ENCODE data around the gene PRPSAP1.

PRPSAP1 gene

GRCh38 chr17:76343106-76343505 is 10.6 kb downstream of the PRPSAP1 start:
- CTCF ChIA-PET = interaction anchor here (0.8 kb wide), 1 partner anchor 11 kb away, joined by 3 read pairs; the partner anchor contains the start of gene PRPSAP1
- no peaks in the 10 kb centered on the region for H3K9me3 ChIP-seq (ENCODE audit: control insufficient read depth, insufficient read depth, low read depth, low read length)
- no peak overlapping the region for H3K27ac ChIP-seq (ENCODE audit: extremely low read depth, low read depth, low read length)
- H3K36me3 ChIP-seq (ENCODE audit: control insufficient read depth in 2 of 2, insufficient read depth in 1 of 2, low read length in 2 of 2) = peaks cover 55 to 63% of the 10 kb centered on the region in 2 experiments
- no peak overlapping the region for H3K4me3 ChIP-seq (ENCODE audit: low read depth, low read length)
- POLR2A ChIA-PET = interaction anchor here (0.8 kb wide), 1 partner anchor 10 kb away, joined by 4 read pairs; the partner anchor contains the start of gene PRPSAP1
- no peaks in the 10 kb centered on the region for H3K4me1 ChIP-seq (ENCODE audit: control insufficient read depth, insufficient read depth, low read length)
- TF ChIP-seq ZNF677 (tag by site-specific recombination; IDR thresholded peaks at IDR 0.05) = no peak
- TF ChIP-seq ZNF658 (tag by site-specific recombination; IDR thresholded peaks at IDR 0.05) = no peak
- TF ChIP-seq ZNF639 (tag by site-specific recombination; IDR thresholded peaks at IDR 0.05) = no peak
- TF ChIP-seq ZNF26 (tag by site-specific recombination; IDR thresholded peaks at IDR 0.05) = no peak
- no peak for TF ChIP-seq ZSCAN4 (tag by site-specific recombination; IDR thresholded peaks at IDR 0.05)
- TF ChIP-seq MZF1 (tag by site-specific recombination; IDR thresholded peaks at IDR 0.05; ENCODE audit: borderline replicate concordance) = no peak
- TF ChIP-seq ZNF624 (tag by site-specific recombination; IDR thresholded peaks at IDR 0.05) = no peak
- TF ChIP-seq SCRT1 (tag by site-specific recombination; IDR thresholded peaks at IDR 0.05; ENCODE audit: borderline replicate concordance) = no peak
- no peak for TF ChIP-seq ZNF510 (tag by site-specific recombination; IDR thresholded peaks at IDR 0.05; ENCODE audit: insufficient replicate concordance)
- no peak for TF ChIP-seq ZNF292 (tag by site-specific recombination; IDR thresholded peaks at IDR 0.05; ENCODE audit: borderline replicate concordance, low read depth)
- TF ChIP-seq ZNF248 (tag by site-specific recombination; IDR thresholded peaks at IDR 0.05) = no peak
- no peak for TF ChIP-seq ZNF266 (tag by site-specific recombination; IDR thresholded peaks at IDR 0.05; ENCODE audit: low read depth)

- no peak overlapping the region for H3K4me3 ChIP-seq (ENCODE audit: low read depth, low read length)
- ChIA-PET POLR2A (interaction anchor here (0.7 kb wide), 1 partner anchor 11 kb away, joined by 3 read pairs; no protein-coding TSS in a partner anchor), CTCF (interaction anchor here (0.6 to 1.4 kb wide), 2 partner anchors 38 to 62 kb away, joined by 3 read pairs; no protein-coding TSS in a partner anchor)
- H3K36me3 ChIP-seq (ENCODE audit: control insufficient read depth in 2 of 2, insufficient read depth in 1 of 2, low read length in 2 of 2) = peaks cover 39 to 50% of the 10 kb centered on the region in 2 experiments
- H3K27ac ChIP-seq (ENCODE audit: extremely low read depth, low read depth, low read length) = no peak overlapping the region
- no peaks in the 10 kb centered on the region for H3K9me3 ChIP-seq (ENCODE audit: control insufficient read depth, insufficient read depth, low read depth, low read length)
- H3K4me1 ChIP-seq (ENCODE audit: control insufficient read depth, insufficient read depth, low read length) = peaks cover 4% of the 10 kb centered on the region; the same call in 1 of the 2 replicates
- TF ChIP-seq ZNF121 (tag by site-specific recombination; IDR thresholded peaks at IDR 0.05) = 0 out of 2 replicates have a peak, but pooled peaks have one; percentile 29
- no peak for TF ChIP-seq SCRT1 (tag by site-specific recombination; IDR thresholded peaks at IDR 0.05; ENCODE audit: borderline replicate concordance)
These were observed 12.4 kb downstream of the PRPSAP1 start for GRCh38 chr17:76341301-76341700.

- Histone ChIP-seq H3K9me3 (ENCODE audit: control insufficient read depth, insufficient read depth, low read depth, low read length) (no peaks in the 10 kb centered on the region), H3K36me3 (ENCODE audit: control insufficient read depth in 2 of 2, insufficient read depth in 1 of 2, low read length in 2 of 2) (peaks cover 17 to 19% of the 10 kb centered on the region in 2 experiments; a peak in 2 of 3 replicates), H3K4me3 (ENCODE audit: low read depth, low read length) (no peak overlapping the region), H3K4me1 (ENCODE audit: control insufficient read depth, insufficient read depth, low read length) (peaks cover 4% of the 10 kb centered on the region; the same call in 1 of the 2 replicates), H3K27ac (ENCODE audit: extremely low read depth, low read depth, low read length) (no peak overlapping the region)
- ChIA-PET POLR2A (interaction anchor here (0.8 to 1.4 kb wide), 2 partner anchors 16 to 21 kb away, joined by 4 to 6 read pairs; partner anchors contain the start of gene PRPSAP1), CTCF (interaction anchor here (0.6 to 3.4 kb wide), 5 partner anchors 24 to 209 kb away, joined by 3 to 14 read pairs (median 4); no protein-coding TSS in a partner anchor)
- TF ChIP-seq ZNF701 (tag by site-specific recombination; IDR thresholded peaks at IDR 0.05) (no peak), ZBTB44 (tag by site-specific recombination; IDR thresholded peaks at IDR 0.05) (no peak), ZNF2 (tag by site-specific recombination; IDR thresholded peaks at IDR 0.05) (no peak), ZBTB21 (tag by site-specific recombination; IDR thresholded peaks at IDR 0.05) (no peak), SP7 (tag by site-specific recombination; IDR thresholded peaks at IDR 0.05) (0 out of 2 replicates have a peak, but pooled peaks have one; percentile 25), ZNF350 (tag by site-specific recombination; IDR thresholded peaks at IDR 0.05) (no peak), SCRT2 (tag by site-specific recombination; IDR thresholded peaks at IDR 0.05) (no peak), ZNF660 (tag by site-specific recombination; IDR thresholded peaks at IDR 0.05) (no peak), ZNF184 (tag by site-specific recombination; IDR thresholded peaks at IDR 0.05) (no peak), GLIS1 (tag by site-specific recombination; IDR thresholded peaks at IDR 0.05) (no peak), ZNF248 (tag by site-specific recombination; IDR thresholded peaks at IDR 0.05) (no peak)
These were observed 16.3 kb downstream of the PRPSAP1 start for GRCh38 chr17:76337413-76337777.

All from HEK293 (cell line).